Activated CD8-positive, alpha-beta memory T cell treated with anti-CD3 and anti-CD28 coated beads, Interleukin-2, amount 50 U/mL, for 24 hours (primary cell): ENCODE measurements around the gene HHEX.
"Not testable (repeated sequence)": the region's sequence is repeated elsewhere in the genome, so short reads cannot be mapped to it uniquely, and the experiment has no call there.

Source experiments
- DNase-seq: peaks from one replicate; pipeline ENCODE4 v3.0.0-alpha.2; 2020; ENCODE audit errors: extremely low read depth

The HHEX gene

GRCh38 chr10:92689663-92690210, at the start of gene HHEX:
Gene HHEX, plus strand, starts transcription at chr10:92689955. Its CDS starts 32 bp downstream, at chr10:92689987.
- DNase-seq = no peak

GRCh38 chr10:92640107-92640506, 49.6 kb upstream of the HHEX start:
- no peak for DNase-seq

DNA sequence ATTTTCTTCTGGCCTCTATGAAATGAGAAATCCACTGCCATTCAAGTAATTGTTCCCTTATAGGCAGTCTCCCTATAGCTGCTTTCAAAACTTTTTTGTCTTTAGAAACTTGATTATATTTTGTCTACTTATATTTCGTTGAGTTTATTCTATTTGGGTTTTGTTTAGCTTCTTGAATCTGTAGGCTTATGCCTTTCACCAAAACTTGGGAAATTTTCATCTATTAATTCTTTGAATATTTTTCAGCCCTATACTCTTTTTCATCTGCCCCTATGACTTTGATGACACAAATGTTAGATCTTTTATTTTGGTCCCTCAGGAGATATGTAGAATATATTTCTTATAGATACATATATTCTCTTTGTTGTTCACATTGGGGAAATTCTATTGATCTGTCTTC, 48.3 kb upstream of the HHEX start:
- no peak for DNase-seq

GRCh38 chr10:92644921-92645320, 44.8 kb upstream of the HHEX start:
- no peak for DNase-seq

- not testable (repeated sequence) for DNase-seq
These were observed 38.9 kb upstream of the HHEX start for GRCh38 chr10:92650864-92651263.

GRCh38 chr10:92655426-92655825, 34.3 kb upstream of the HHEX start:
- no peak for DNase-seq

DNA sequence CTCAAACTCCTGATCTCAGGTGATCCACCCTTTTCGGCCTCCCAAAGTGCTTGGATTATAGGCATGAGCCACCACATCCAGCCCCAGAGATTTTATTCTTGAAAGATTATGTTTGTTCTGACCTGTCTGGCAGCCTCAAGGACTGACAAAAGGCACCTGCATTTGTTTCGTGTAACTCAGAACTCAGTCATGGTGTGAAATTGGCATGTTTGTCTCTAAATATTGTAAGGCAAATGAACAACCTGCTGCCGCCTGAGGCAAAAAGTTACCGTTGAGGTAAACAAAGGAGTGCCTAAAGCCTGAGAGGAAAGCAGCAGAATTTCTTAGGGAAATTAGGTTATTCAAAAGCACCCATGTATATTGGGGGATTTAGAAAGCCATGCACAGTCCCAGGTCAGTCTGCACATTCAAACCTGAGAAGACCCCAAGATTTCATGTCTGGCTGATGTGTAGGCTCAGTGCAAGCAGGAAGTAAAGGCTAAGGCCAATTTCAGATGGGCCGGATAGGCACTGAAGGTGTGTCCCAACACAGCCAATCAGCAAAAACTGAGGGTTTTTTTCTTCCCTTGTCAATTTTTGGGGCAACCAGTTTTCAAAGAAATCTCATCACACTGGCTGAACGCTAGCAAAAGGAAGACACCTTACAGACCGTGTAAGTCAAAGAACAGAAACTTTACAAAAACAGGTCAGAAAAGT, 33.3 kb upstream of the HHEX start:
- no peak for DNase-seq

- no peak for DNase-seq
These were observed 32.7 kb upstream of the HHEX start for GRCh38 chr10:92657024-92657423.

- DNase-seq = no peak
These were observed 26.9 kb upstream of the HHEX start for GRCh38 chr10:92662848-92663247.

- no peak for DNase-seq
These were observed 25.4 kb upstream of the HHEX start for GRCh38 chr10:92664322-92664721.

- DNase-seq = no peak
These were observed 22.7 kb upstream of the HHEX start for GRCh38 chr10:92667078-92667477.

- DNase-seq = no peak
These were observed 12.0 kb upstream of the HHEX start for GRCh38 chr10:92677708-92678107.

DNA sequence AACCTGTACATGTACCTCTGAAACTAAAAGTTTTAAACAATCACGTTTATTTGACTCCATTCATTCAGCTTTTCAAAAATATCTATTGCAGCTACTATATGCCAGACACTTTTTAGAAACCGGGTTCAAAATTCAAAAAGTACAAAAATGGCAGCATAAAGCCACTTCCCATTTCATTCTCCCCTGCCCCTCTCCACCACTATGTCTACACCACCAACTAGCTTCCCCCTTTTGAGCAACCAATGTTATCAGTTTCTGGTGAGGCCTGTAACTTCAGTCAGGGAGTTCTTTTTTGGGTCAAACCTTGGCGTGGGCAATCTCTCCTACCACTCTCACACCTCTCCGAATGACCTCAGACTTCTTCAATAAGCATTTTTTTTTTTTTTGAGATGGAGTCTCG, 11.5 kb upstream of the HHEX start:
- no peak for DNase-seq

DNA sequence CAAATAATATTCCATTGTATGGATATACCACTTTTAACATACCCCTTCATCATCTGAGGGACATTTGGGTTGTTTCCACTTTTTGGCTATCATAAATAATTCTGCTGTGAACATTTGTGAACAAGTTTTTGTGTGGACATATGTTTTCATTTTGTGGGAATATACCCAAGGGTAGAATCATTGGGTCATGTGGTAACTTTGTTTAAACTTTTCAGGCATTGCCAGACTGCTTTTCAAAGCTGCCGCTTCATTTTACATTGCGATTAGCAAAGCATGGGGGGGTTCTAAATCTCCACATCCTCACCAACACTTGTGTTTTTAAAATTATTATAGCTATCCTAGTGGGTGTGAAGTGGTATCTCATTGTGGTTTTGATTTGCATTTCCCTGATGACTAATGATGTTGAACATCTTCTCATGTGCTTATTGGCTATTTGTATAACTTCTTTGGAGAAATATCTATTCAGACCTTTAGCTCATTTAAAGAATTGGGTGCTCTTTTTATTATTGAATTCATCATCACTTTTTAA, 8.4 kb upstream of the HHEX start:
- no peak for DNase-seq

DNA sequence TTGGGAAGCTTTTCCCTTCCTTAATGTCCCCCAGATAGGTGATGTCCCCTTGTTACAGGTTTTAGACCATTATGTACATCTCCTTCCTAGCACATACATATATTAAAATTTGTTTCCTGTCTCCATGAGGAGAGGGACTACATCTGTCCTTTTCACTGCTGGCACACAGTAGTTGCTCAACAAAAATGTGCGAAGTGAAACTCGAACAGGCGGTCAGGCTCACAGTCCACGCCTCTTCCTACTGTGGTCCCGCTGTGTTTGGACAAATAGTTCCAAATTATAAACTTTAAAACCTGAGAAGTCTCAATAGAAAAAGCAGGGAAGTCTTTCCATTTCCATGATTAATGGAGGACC, 1.2 kb upstream of the HHEX start:
- DNase-seq = no peak

GRCh38 chr10:92688927-92689662, 660 bp upstream of the HHEX start:
- no peak for DNase-seq

- no peak for DNase-seq
These were observed 608 bp downstream of the HHEX start for GRCh38 chr10:92690211-92690914.

DNA sequence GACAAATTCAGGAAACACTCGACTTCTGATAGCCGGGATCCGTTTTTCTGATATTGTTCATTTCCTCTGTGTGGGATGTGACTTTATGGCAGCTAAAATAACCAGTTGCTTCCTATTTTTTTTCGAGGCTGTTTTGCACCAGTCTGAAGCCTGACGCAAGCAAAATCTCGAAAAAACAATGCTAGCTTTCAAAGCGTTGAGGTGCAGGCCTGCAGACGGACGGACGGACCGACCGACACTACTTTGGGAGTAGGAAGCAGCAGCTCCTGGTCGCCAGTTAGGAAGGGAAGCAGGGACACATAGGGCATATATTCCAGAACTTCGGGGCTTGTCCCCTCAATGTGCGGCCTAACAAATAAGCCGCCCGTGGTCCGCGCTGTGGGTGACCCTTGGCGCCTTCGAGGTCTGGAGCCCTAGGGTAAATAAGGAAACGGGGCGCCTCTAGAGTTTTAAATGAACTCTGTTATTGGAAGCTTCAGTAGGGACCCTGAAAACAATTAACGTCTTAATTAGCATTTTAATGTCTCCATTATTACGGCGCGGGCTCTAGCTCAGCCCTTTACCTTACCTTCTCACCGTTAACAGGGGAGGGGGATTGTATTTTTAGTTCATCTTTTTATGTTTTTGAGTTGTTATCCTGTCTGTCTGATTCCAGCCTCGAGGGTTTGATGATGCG, 1.3 kb downstream of the HHEX start:
- no peak for DNase-seq

DNA sequence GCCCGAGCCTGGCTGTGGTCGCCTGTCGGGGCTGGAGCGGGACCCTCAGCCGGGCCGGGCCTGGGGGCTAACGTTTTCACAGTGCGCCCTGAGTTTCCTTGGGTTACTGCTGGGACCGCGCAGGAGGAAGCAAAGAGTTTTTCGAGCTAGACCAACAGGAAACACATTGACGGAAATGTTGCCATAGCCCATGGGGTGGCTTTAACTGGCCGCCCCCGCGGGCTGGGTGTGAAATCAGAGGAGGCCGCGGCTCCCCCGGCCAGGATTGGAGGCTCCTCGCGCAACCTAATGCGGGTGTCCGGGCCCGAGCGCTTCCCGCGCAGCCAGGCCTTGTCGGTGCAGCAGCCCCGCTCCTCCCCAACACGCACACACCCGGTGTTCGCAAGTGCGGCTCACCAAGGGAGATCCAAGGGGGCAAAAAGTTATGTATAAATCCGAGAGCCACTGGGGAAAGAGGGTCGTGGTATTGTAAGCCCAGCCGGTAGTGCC, 1.9 kb downstream of the HHEX start:
- DNase-seq = no peak

- no peak for DNase-seq
These were observed 2.4 kb downstream of the HHEX start for GRCh38 chr10:92692080-92692671.
